ENCODE measurements around the gene PARD3. TPM values are rescaled to one million over a fixed set of nuclear protein-coding genes. Genes with fewer than 3 reads are reported as not detected.

The PARD3 gene
- total RNA-seq, 6 experiments from 2014 or later, result 19.1 to 27.8 (median 22.0) TPM

GRCh38 chr10:34775044-34775637, 40.0 kb downstream of the PARD3 start:
- intact Hi-C loops (cut with DNase I), result no loop called here
- no peak for DNase-seq
- no peak for ATAC-seq
- Histone ChIP-seq H3K27ac (no peak overlapping the region), H3K27me3 (no peaks in the 10 kb centered on the region), H3K4me1 (no peaks in the 10 kb centered on the region), H3K4me3 (no peak overlapping the region), H3K36me3 (no peaks in the 10 kb centered on the region), H3K9me3 (no peaks in the 10 kb centered on the region)
- TF ChIP-seq POLR2A (IDR thresholded peaks at IDR 0.05) (no peak), CTCF (IDR thresholded peaks at IDR 0.05) (no peak)
- WGBS (ENCODE audit: insufficient coverage, low coverage, low lambda C conversion rate, missing lambda C conversion rate), result 69% methylated on average over 3 of the region's 3 CpGs

GRCh38 chr10:34773636-34774630, 41.2 kb downstream of the PARD3 start:
- DNase-seq (no peak), ATAC-seq (peak in 1 of 4 donors; percentile 20)
- Histone ChIP-seq H3K36me3 (no peaks in the 10 kb centered on the region), H3K4me1 (peaks cover 0 to 3% (median 0%) of the 10 kb centered on the region in 4 donors), H3K27ac (no peak overlapping the region), H3K9me3 (no peaks in the 10 kb centered on the region), H3K4me3 (no peak overlapping the region), H3K27me3 (no peaks in the 10 kb centered on the region)
- intact Hi-C loops (cut with DNase I), result no loop called here
- WGBS (ENCODE audit: insufficient coverage, low coverage, low lambda C conversion rate, missing lambda C conversion rate), result 71% methylated on average over 3 of the region's 4 CpGs
- TF ChIP-seq CTCF (IDR thresholded peaks at IDR 0.05), result no peak
- TF ChIP-seq POLR2A (IDR thresholded peaks at IDR 0.05), result no peak

- Histone ChIP-seq H3K4me1 (peaks cover 0 to 11% (median 0%) of the 10 kb centered on the region in 4 donors), H3K9me3 (no peaks in the 10 kb centered on the region), H3K27ac (no peak overlapping the region), H3K4me3 (no peak overlapping the region), H3K36me3 (no peaks in the 10 kb centered on the region), H3K27me3 (no peaks in the 10 kb centered on the region)
- TF ChIP-seq CTCF (IDR thresholded peaks at IDR 0.05) (no peak), POLR2A (IDR thresholded peaks at IDR 0.05) (no peak)
- DNase-seq (no peak), ATAC-seq (no peak)
- intact Hi-C loops (cut with DNase I), result no loop called here
- 84% methylated on average over 3 of the region's 4 CpGs for WGBS (ENCODE audit: insufficient coverage, low coverage, low lambda C conversion rate, missing lambda C conversion rate)
These were observed 43.6 kb downstream of the PARD3 start for GRCh38 chr10:34771525-34771924.

GRCh38 chr10:34771106-34771505, 44.0 kb downstream of the PARD3 start:
- Histone ChIP-seq H3K27ac (no peak overlapping the region), H3K27me3 (no peaks in the 10 kb centered on the region), H3K4me3 (no peak overlapping the region), H3K9me3 (no peaks in the 10 kb centered on the region), H3K4me1 (peaks cover 0 to 12% (median 0%) of the 10 kb centered on the region in 4 donors), H3K36me3 (no peaks in the 10 kb centered on the region)
- intact Hi-C loops (cut with DNase I), result no loop called here
- no peak for ATAC-seq
- TF ChIP-seq POLR2A (IDR thresholded peaks at IDR 0.05), result no peak
- TF ChIP-seq CTCF (IDR thresholded peaks at IDR 0.05), result no peak
- DNase-seq, result no peak
- 73% methylated on average over 2 of the region's 3 CpGs for WGBS (ENCODE audit: insufficient coverage, low coverage, low lambda C conversion rate, missing lambda C conversion rate)
